CD4-positive, CD25-positive, alpha-beta regulatory T cell (primary cell): ENCODE data around the gene EFEMP2. TPM values are rescaled to one million over a fixed set of nuclear protein-coding genes. Genes with fewer than 3 reads are reported as not detected.

Experiments used
- ATAC-seq, 2 donors: fragments of 150-1000 bp; cut with Tn5 transposase; one replicate each; pipeline ENCODE4 v1.10.0; 2021; ENCODE audit warnings: low read depth in 2 of 2, moderate number of reproducible peaks in 2 of 2, moderate library complexity in 1 of 2
- DNase-seq, 3 donors: peaks; one replicate each; pipeline versions ENCODE4 v3.0.0 to v3.0.0-alpha.2; 2012 to 2022; ENCODE audit warnings: mixed read lengths in 1 of 3
- H3K27ac ChIP-seq: one replicate; pipeline ENCODE4 v1.7.0; 2013; ENCODE audit warnings: mild to moderate bottlenecking, low read length; ENCODE audit not compliant: insufficient read depth, poor library complexity, severe bottlenecking
- H3K27me3 ChIP-seq: one replicate; pipeline ENCODE4 v1.7.0; 2013; ENCODE audit warnings: low read length; ENCODE audit not compliant: control insufficient read depth, insufficient read depth
- H3K36me3 ChIP-seq: one replicate; pipeline ENCODE4 v1.7.0; 2013; ENCODE audit warnings: mild to moderate bottlenecking, low read length, moderate library complexity; ENCODE audit not compliant: control insufficient read depth, insufficient read depth
- H3K4me1 ChIP-seq: 2 replicates; pipeline ENCODE4 v1.7.0; 2013; ENCODE audit warnings: mild to moderate bottlenecking, low read length; ENCODE audit not compliant: insufficient read depth, control insufficient read depth, poor library complexity, severe bottlenecking
- H3K4me3 ChIP-seq: one replicate; pipeline ENCODE4 v1.7.0; 2013; ENCODE audit warnings: low read depth, mild to moderate bottlenecking, low read length, moderate library complexity
- H3K9me3 ChIP-seq, 2 experiments: 1 replicate in 1 of 2; 2 replicates in 1 of 2; pipeline ENCODE4 v1.7.0; 2013; ENCODE audit warnings: low read length in 2 of 2, mild to moderate bottlenecking in 1 of 2, moderate library complexity in 1 of 2; ENCODE audit not compliant: control insufficient read depth in 2 of 2
- H3K27ac Mint-ChIP-seq, 3 donors: one replicate each; pipeline ENCODE4 v1.8.0; 2020 to 2022; ENCODE audit warnings: mild to moderate bottlenecking in 3 of 3, mixed read lengths in 3 of 3, moderate library complexity in 2 of 3
- H3K27me3 Mint-ChIP-seq: one replicate; pipeline ENCODE4 v1.8.0; 2022; ENCODE audit warnings: mild to moderate bottlenecking, mixed read lengths
- H3K36me3 Mint-ChIP-seq: one replicate; pipeline ENCODE4 v1.8.0; 2020; ENCODE audit warnings: mixed read lengths
- H3K4me1 Mint-ChIP-seq, 4 donors: one replicate each; pipeline ENCODE4 v1.8.0; 2020 to 2022; ENCODE audit warnings: mixed read lengths in 4 of 4, mild to moderate bottlenecking in 1 of 4
- H3K4me3 Mint-ChIP-seq, 4 donors: one replicate each; pipeline ENCODE4 v1.8.0; 2020 to 2022; ENCODE audit warnings: mild to moderate bottlenecking in 4 of 4, mixed read lengths in 4 of 4, moderate library complexity in 3 of 4
- H3K9me3 Mint-ChIP-seq, 7 donors: one replicate each; pipeline ENCODE4 v1.8.0; 2020 to 2022; ENCODE audit warnings: mixed read lengths in 7 of 7, mild to moderate bottlenecking in 3 of 7, moderate library complexity in 2 of 7
- polyA plus RNA-seq, 4 donors: library from polyadenylated mRNA; unstranded; fragments of 300-500 nt; fragmentation: Illumina TruSeq; gene quantifications; one replicate each; pipeline ENCODE4 v1.2.3, GENCODE V29; 2021
- total RNA-seq: library from RNA; stranded (reverse); gene quantifications from one replicate; pipeline ENCODE4 v1.2.3, GENCODE V29; 2022

The EFEMP2 gene
- total and polyA plus RNA-seq, 5 donors from 2014 or later = 0.21 to 5.8 (median 0.32) TPM

DNA sequence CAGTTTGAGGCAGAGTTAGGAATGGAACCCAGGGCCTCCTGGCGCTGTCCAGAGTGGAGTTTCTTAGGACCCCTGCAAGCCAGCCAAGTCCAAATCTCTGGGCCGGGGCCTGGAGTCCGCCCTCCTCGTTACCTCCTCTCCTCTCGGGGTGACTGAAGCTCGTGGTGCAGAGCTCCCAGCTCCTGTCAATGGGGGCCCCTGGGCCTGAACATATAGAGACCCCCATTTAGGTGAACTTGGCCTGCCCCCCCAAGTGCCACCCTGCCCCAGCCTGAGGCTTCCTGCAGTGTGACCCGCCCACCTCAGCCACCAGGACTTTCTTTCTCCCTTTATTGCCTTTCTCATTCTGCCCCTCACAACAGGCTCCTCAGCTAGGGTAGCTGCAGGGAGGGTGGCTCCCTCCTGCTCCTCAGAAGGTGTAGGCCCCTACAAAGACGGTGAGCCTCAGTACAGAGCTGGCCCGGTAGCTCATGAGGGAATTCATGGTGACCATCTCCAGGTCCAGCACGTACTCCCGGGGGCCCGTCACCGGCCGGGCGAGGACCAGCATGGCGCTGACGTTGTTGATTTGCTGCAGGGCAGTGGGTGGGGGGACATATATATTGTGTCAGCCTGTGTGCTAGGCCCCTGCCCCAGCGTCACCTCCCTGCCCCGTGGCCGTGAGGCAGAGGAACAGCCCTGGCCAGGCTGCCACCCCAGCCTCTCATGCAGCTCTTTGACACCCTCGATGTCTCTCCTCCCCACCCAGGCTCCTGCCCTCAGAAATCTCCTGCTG lies 5.9 kb downstream of the EFEMP2 start:
- Histone ChIP-seq H3K27ac (no peak overlapping the region), H3K4me1 (peaks cover 9% of the 10 kb centered on the region), H3K27me3 (no peaks in the 10 kb centered on the region), H3K4me3 (no peak overlapping the region), H3K36me3 (peaks cover 41% of the 10 kb centered on the region), H3K9me3 (no peaks in the 10 kb centered on the region)
- ATAC-seq (no peak), DNase-seq (no peak)
- no peak overlapping the region for H3K27ac Mint-ChIP-seq
- peaks cover under 1% of the 10 kb centered on the region for H3K27me3 Mint-ChIP-seq
- H3K36me3 Mint-ChIP-seq = peaks cover 8% of the 10 kb centered on the region
- no peaks in the 10 kb centered on the region for H3K9me3 Mint-ChIP-seq
- peak overlapping the region in 2 of 4 donors; percentile 65 to 69 for H3K4me3 Mint-ChIP-seq
- H3K4me1 Mint-ChIP-seq = peaks cover 0 to 13% (median 5%) of the 10 kb centered on the region in 4 donors

DNA sequence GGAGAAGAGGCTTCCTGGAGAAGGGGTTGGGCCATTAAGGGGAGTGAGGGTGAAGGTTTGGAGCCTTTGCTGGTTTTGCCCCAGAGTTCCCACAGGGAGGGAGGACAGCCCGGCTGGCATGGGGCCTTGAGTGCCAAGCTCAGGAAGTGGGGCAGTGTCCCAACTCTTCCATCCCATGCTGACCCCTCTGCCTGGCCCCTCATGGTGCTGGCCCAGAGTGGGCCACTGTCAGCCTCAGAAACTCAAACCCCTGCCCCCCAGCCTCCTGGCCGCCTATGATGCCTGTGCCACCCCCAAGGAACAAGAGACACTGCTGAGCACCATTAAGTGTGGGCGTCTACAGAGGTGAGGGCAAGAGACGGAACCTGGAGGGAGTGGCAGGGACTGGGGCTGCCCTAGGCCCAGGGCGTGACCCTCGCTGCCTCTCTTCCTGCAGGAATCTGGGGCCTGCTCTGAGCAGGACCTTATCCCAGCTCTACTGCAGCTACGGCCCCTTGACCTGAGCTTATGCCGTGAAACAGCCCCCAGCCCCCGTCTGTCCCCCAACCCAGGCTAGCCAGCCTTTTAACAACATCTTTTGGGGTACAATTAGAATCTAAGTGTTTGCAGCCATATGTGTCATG lies 6.9 kb downstream of the EFEMP2 start:
- H3K36me3 ChIP-seq = peaks cover 41% of the 10 kb centered on the region
- H3K4me1 Mint-ChIP-seq = peaks cover 0 to 15% (median 8%) of the 10 kb centered on the region in 4 donors
- ATAC-seq = no peak
- no peaks in the 10 kb centered on the region for H3K9me3 Mint-ChIP-seq
- no peaks in the 10 kb centered on the region for H3K9me3 ChIP-seq
- no peaks in the 10 kb centered on the region for H3K27me3 Mint-ChIP-seq
- peak overlapping the region in 1 of 4 donors; percentile 27 for H3K4me3 Mint-ChIP-seq
- peak overlapping the region in 1 of 3 donors; percentile 42 for H3K27ac Mint-ChIP-seq
- H3K27me3 ChIP-seq = no peaks in the 10 kb centered on the region
- no peak for DNase-seq
- peaks cover 8% of the 10 kb centered on the region for H3K36me3 Mint-ChIP-seq
- H3K4me1 ChIP-seq = peaks cover 19% of the 10 kb centered on the region
- no peak overlapping the region for H3K4me3 ChIP-seq
- H3K27ac ChIP-seq = no peak overlapping the region

DNA sequence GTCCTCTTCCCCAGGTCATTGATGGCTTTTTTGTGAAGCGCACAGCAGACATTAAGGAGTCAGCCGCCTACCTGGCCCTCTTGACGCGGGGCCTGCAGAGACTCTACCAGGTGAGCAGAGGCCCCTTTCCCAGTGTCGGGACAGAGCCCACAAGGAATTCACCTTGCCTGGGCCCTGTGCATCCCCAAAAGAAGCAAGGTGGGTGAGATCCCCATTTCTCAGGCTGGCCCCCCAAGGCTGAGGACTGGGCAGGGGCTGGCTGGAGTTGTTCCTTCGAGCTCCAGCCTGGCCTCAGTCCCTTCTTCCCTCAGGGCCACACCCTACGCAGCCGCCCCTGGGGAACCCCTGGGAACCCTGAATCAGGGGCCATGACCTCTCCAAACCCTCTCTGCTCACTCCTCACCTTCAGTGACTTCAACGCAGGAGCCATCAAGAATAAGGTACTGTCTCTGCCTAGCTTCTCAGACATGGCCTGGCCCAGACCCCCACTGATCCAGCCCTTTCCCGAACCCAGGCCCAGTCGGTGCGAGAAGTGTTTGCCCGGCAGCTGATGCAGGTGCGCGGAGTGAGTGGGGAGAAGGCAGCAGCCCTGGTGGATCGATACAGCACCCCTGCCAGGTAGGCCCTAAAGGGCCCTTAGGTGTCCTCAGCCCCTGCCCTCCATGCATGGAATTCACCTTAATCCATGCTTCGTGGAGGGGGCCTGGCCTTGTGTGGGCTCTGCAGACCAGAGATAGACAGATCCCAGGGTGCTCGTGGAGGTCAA lies 7.7 kb downstream of the EFEMP2 start:
- H3K36me3 ChIP-seq = peaks cover 41% of the 10 kb centered on the region
- no peak overlapping the region for H3K4me3 ChIP-seq
- no peaks in the 10 kb centered on the region for H3K27me3 ChIP-seq
- ATAC-seq (no peak), DNase-seq (no peak)
- peaks cover 0 to 17% (median 11%) of the 10 kb centered on the region in 4 donors for H3K4me1 Mint-ChIP-seq
- H3K4me1 ChIP-seq = peaks cover 23% of the 10 kb centered on the region
- H3K27ac ChIP-seq = no peak overlapping the region
- no peak overlapping the region for H3K4me3 Mint-ChIP-seq
- no peaks in the 10 kb centered on the region for H3K9me3 Mint-ChIP-seq
- H3K27me3 Mint-ChIP-seq = no peaks in the 10 kb centered on the region
- no peak overlapping the region for H3K27ac Mint-ChIP-seq
- peaks cover 8% of the 10 kb centered on the region for H3K36me3 Mint-ChIP-seq
- H3K9me3 ChIP-seq = no peaks in the 10 kb centered on the region

DNA sequence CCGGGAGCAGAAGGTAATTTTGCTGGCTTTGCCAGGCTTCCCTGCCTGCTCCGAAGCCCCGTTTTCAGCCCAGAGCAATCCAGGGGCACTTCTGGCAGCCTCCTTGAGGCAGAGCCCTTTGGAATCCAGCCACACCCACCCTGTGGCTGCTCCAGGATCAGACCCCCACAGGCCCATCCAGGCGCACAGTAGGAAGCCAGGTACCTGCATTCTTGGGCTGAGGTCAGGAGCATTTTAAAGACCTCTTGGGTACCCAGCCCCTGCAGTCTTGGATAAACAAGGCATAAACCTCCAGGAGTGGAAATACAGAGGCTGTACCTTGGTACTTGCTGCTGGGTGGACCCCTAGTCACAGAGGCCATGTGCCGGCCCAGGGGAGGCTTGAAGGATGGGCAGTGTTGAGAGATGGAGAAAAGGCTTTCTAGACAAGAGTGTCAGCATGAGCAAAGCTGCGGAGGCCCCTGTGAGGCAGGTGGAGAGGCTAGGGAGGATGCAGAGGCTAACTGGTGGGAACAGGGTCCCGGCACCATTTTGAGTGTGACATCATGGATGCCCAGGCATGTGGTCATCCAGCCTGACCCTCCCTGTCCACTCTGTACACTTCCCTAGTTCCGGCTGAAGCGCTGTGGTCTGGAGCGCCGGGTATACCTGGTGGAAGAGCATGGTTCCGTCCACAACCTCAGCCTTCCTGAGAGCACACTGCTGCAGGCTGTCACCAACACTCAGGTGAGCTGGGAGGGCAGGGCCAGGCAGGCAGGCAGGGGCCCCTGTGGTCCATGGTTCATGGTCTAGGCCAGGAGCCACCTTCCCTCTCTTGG lies 8.5 kb downstream of the EFEMP2 start:
- no peak overlapping the region for H3K4me3 ChIP-seq
- H3K36me3 ChIP-seq = peaks cover 41% of the 10 kb centered on the region
- H3K4me1 Mint-ChIP-seq = peaks cover 0 to 22% (median 14%) of the 10 kb centered on the region in 4 donors
- DNase-seq = no peak
- no peaks in the 10 kb centered on the region for H3K27me3 ChIP-seq
- ATAC-seq = no peak
- peaks cover 8% of the 10 kb centered on the region for H3K36me3 Mint-ChIP-seq
- no peak overlapping the region for H3K27ac Mint-ChIP-seq
- no peaks in the 10 kb centered on the region for H3K9me3 ChIP-seq
- no peaks in the 10 kb centered on the region for H3K27me3 Mint-ChIP-seq
- H3K27ac ChIP-seq = no peak overlapping the region
- H3K9me3 Mint-ChIP-seq = no peaks in the 10 kb centered on the region
- H3K4me3 Mint-ChIP-seq = no peak overlapping the region
- H3K4me1 ChIP-seq = peaks cover 31% of the 10 kb centered on the region

DNA sequence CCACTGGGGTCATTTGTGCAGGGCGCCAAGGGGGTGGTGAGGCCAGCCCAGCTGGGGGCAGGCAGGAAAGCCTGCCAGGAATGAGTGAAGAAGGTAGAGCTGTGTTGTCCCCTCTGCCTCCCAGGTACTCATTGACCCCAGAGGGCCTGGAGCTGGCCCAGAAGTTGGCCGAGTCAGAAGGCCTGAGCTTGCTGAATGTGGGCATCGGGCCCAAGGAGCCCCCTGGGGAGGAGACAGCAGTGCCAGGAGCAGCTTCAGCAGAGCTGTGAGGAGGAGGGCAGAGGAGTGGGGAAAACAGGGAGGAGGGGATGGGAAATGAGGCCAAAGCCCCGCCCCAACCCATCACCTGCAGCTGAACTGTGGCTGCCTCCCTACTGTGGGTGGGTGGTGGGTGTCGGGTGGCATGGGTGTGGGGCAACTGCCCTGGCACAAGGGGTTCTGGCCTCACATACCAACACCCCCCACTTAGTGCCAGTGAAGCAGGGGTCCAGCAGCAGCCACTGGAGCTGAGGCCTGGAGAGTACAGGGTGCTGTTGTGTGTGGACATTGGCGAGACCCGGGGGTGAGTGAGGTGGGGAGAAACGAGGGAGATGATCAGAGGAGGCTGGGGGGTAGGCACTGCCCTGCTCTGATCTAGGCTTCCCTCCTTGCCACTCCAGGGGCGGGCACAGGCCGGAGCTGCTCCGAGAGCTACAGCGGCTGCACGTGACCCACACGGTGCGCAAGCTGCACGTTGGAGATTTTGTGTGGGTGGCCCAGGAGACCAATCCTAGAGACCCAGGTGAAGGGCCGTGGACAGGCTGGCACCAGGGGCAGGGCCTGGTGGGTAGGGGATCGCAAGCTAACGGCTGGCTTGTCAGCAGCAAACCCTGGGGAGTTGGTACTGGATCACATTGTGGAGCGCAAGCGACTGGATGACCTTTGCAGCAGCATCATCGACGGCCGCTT lies 9.4 kb downstream of the EFEMP2 start:
- H3K36me3 Mint-ChIP-seq = peaks cover 8% of the 10 kb centered on the region
- Histone ChIP-seq H3K27ac (no peak overlapping the region), H3K4me1 (peaks cover 40% of the 10 kb centered on the region), H3K4me3 (no peak overlapping the region), H3K9me3 (no peaks in the 10 kb centered on the region), H3K27me3 (no peaks in the 10 kb centered on the region), H3K36me3 (peaks cover 41% of the 10 kb centered on the region)
- peak overlapping the region in 1 of 4 donors; percentile 63 for H3K4me3 Mint-ChIP-seq
- peaks cover 3% of the 10 kb centered on the region for H3K27me3 Mint-ChIP-seq
- H3K27ac Mint-ChIP-seq = peak overlapping the region in 2 of 3 donors; percentile 65 to 93
- DNase-seq = no peak
- H3K4me1 Mint-ChIP-seq = peaks cover 3 to 30% (median 20%) of the 10 kb centered on the region in 4 donors
- no peaks in the 10 kb centered on the region for H3K9me3 Mint-ChIP-seq
- no peak for ATAC-seq

DNA sequence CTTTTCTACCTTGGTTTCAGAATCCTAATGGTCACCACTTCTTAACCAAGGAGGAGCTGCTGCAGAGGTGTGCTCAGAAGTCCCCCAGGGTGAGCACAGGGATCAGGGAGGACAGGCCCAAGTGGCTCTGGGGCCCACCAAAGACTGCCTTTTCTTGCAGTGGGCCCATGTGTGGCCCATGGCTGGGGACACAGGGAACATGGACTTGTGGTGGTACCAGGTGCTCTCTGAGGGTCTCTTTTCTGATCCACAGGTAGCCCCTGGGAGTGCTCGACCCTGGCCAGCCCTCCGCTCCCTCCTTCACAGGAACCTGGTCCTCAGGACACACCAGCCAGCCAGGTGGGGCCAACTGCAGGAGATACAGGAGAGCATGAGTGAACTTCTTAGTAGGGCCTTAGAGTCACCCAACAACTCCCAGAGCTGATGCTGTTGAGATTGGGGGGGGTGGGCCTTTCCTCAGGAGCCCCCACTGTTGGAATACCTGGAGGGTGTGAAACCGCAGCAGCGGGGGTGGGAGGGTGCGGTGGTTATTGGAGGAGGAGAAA lies 10.3 kb downstream of the EFEMP2 start:
- ATAC-seq (no peak), DNase-seq (no peak)
- H3K4me1 Mint-ChIP-seq = peaks cover 3 to 31% (median 21%) of the 10 kb centered on the region in 4 donors
- Histone ChIP-seq H3K4me3 (no peak overlapping the region), H3K4me1 (peaks cover 40% of the 10 kb centered on the region), H3K27ac (no peak overlapping the region), H3K9me3 (no peaks in the 10 kb centered on the region), H3K36me3 (peaks cover 39% of the 10 kb centered on the region), H3K27me3 (no peaks in the 10 kb centered on the region)
- H3K27me3 Mint-ChIP-seq = peaks cover 7% of the 10 kb centered on the region
- H3K9me3 Mint-ChIP-seq = no peaks in the 10 kb centered on the region
- H3K36me3 Mint-ChIP-seq = peaks cover 8% of the 10 kb centered on the region
- peak overlapping the region in 1 of 3 donors; percentile 65 for H3K27ac Mint-ChIP-seq
- peak overlapping the region in 3 of 4 donors; percentile 38 to 94 (median 63) for H3K4me3 Mint-ChIP-seq
